Hematopoietic multipotent progenitor cell treated with erythropoietin and hydrocortisone succinate and interleukin-3 and kit ligand, for 6 days (in vitro differentiated cells): Measurements from ENCODE around the gene PIEZO1.

ENCODE experiments used
- DNase-seq: peaks from one replicate; pipeline ENCODE4 v3.0.0-alpha.2; 2015

Gene PIEZO1

GRCh38 chr16:88764913-88765349 lies 20.1 kb downstream of the PIEZO1 start:
- DNase-seq = no peak

- no peak for DNase-seq
Observed at GRCh38 chr16:88764080-88764479, 20.9 kb downstream of the PIEZO1 start.

- no peak for DNase-seq
Observed at GRCh38 chr16:88763502-88764053, 21.4 kb downstream of the PIEZO1 start.

- DNase-seq = no peak
Observed at GRCh38 chr16:88762941-88763340, 22.1 kb downstream of the PIEZO1 start.

DNA sequence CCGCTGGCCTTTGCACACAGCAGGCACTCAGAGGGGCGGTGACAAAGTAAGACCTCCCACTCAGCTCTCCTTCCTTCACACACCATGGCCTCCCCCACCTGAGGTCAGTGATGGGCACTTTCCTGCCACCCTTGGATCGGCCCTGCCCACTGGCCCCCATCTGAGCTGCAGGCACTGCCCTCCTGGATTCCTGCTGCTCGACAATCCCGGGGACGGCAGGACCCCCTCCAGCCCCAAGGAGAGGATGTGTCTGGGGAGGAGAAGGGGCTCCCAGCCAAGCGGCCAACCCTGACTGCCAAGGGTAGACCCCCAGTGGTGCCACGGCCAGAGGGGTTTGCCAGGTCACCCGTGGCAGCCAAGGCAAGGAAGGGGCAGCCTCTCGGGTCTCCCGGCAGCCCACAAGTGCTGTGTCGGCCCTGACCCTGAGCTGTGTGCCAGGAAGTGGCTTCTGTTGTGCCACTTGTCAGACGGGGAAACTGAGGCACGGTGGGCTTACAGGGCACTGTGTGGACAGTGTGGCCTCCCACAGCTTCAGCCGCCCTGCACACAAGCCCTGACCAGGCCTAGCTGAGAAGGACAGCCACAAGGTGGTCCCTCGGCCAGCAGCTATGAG lies 22.7 kb downstream of the PIEZO1 start:
- no peak for DNase-seq

DNA sequence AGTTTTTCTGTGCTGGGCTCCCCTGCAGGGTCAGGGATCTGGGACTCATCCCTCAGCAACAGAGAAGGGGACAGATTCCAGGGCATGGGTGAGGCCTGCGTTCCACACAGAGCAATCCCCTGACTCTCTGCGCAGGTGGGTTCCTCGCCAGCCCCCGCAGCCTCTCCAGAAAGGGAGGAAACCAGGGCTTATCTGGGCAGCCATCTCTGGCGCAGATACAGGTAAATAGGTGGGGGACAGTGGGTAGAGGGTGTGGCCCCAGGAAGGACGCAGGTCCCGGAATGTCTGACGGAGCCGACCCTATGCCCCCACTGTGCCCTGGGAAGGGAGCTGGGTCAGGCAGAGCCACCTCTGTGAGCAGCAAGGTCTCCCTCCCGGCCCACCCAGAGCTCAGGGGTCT lies 23.2 kb downstream of the PIEZO1 start:
- DNase-seq = no peak

DNA sequence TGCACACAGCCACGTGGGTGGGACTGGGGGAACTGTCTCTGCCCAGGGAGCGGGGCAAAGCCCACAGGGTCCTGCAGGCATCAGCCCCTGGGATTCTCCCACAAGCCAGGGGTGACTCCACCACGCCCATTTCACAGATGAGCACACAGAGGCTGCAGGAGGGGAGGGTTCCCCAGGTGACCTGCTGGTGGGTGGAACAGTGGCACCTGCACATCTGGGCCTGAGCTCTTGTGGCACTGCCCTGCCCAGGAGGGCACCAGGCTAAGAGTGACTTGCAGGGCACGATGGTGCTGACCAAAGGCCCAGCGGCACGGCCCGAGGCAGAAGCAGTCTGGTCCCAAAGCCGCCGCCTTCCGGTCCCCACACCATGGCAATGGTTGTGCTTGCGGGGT lies 23.9 kb downstream of the PIEZO1 start:
- no peak for DNase-seq

DNA sequence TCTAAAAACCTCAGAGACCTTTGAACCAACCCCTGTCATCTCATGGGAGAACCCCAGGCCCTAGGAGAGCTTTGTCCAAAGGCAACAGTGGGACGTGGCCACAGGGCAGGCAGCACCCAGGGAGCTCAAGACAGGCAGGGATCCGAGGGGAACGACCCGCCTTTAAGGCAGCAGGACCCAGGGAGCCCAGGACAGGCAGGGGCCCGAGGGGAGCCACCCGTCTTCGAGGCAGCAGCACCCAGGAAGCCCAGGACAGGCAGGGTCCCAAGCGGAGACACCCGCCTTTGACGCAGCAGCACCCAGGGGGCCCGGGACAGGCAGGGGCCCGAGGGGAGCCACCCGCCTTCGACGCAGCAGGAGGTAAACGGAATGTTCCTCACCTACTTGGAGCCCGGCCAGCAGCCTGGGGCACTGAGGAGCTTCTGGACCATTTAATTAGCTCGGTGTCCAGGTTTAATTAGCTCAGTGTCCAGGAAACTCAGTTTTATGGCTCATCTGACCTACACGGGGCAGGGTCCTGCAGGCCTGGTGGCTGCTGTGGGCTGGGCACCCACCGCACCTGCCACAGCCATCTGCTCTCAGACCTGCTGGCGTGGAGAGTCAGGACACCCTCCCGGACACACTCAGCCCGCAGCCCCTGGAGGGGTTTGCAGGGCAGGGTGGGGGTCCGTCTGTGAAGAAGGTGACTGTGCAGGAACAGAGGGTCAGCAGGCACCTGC lies 24.4 kb downstream of the PIEZO1 start:
- DNase-seq = no peak

- DNase-seq = no peak
Observed at GRCh38 chr16:88759976-88760350, 25.1 kb downstream of the PIEZO1 start.

DNA sequence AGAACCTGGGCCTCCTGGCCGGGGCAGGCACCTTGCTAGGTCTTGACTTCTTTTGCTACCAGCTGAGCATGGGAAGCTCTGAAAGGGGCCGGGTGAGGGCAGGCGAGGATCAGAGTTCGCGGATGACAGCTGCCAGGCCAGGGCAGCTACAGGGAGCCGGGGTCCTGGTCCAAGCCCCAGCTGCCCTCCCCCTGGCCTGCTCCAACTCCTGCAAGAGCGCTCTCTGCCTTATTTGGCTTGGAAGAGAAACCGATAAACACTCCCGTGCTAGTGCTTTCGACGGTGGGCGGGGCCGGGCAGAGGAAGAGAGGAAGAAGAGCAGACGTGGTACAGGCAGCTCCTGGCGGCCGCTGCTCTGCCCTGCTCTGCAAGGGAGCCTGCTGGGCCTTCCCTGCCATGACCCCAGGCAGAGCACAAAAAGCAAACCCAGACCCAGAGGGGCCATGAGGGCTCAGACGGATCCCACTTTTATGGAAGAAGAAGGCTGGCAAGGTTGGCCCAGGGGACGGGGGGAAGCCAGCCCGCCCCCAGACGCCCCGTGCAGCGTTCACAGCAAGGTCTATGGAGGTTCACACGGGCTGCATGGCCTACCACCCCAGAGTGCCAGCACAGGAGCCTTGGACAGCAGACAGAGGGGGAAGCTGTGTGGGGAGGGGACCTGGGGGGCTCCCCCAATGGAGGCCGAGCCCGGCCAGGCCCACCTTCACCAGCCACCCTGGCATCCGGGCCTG lies 25.6 kb downstream of the PIEZO1 start:
- peak; percentile 58 for DNase-seq

DNA sequence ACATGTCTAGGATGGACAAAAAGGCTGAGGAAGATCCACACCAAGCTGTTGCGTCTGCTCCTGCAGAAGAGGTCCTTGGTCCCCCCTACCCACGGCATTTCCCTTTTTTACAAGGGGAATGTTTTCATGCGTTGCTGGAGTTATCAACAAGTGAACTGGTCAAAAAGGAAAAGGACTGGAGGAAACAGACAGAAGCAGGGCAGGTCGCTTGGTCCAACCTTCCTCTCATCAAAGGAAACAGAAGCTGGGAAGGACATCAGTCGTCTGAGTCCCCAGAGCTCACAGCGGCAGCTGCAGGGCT lies 26.1 kb downstream of the PIEZO1 start:
- no peak for DNase-seq

GRCh38 chr16:88758227-88758943 lies 26.6 kb downstream of the PIEZO1 start:
- DNase-seq = no peak

DNA sequence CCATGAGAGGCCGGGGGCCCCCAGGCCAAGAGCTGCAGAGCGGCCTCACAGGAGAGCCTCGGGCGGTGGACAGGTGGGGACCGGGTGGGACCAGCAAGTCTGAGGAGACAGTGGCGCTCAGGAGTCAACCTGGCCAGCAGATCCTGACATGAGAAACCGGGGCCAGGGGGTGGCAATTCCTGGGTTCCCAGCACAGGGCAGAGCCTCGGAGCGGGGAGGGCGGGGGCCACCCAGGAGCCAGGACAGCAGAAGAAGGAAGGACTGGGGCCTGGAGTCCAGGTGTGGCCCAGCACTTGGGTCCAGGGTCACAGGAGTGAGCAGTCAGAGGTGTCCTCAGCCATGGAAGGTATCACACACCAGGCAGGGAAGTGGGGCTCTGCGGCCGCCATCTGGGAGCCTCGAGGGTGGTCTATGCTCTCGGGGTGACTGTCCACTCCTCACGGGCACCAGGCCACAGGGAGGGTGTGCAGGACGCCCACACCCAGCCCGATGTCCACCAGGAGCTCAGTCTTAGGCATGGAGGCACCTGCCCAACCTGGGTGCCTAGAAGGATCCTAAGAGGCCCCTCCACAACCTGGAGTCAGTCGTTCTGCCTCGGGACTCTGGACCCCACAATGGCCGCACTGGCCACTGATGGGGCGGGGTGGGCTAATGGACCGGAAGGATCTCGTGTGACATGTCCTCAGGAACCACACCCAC lies 29.1 kb downstream of the PIEZO1 start:
- DNase-seq = no peak

DNA sequence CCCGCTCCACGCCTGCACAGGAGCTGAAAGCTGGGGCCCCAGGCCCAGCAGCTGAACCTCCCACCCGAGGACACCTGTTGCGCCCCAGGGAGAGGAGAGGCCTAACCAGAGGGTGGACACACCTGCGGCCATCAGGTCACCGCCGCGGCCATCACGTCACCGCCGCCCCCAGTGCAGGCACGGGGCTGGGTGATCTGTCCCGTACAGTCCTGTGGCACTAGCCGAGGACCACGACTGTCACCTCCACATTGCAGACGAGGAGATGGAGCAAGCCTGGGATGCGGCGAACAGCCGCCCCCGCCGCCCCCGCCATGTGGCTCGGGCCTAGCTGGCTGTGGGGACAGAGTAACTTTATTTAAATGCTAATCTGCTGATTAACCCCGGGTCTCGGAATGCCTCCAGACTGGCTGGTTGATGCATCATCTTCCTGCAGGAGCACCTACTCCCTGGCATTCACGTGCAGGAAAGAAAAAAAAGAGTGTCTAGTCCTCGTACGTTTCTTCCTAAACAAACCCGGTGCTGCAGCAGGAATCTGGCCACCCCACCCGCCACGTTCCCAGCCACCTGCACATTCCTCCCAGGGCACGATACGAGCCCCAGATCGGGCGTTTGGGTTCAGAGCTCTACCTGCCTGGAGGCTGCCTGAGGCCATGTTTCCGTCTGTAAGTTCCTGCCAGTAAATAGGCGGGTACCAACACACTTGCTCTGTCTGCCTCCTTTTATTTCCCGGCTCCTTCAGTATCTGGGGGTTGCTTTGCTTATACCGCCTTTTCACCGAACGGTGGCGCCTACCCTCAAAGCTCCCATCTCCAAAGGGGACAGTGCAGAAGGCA lies 29.9 kb downstream of the PIEZO1 start:
- DNase-seq = peak; percentile 44

- no peak for DNase-seq
Observed at GRCh38 chr16:88754109-88754911, 30.7 kb downstream of the PIEZO1 start.

DNA sequence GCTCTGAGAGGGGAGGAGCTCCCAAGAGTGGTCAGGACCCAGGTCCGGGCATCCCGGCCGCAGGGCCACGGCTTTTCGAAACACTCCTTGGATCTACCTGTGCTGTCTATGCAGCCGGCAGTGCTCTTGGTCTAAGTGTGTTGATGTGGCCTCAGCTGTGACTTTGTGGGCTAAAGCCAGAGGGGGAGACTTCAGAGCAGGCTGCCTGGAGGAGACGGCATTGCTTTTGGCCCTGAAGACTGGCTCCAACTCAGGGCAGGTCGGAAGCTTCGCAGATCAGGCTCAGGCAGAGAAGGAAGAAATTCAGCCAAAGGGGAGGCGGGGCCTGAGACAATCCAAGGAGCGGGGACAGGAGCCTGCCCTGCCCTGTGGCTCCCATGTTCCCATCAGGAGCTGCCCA lies 31.4 kb downstream of the PIEZO1 start:
- DNase-seq = no peak

- no peak for DNase-seq
Observed at GRCh38 chr16:88753191-88753590, 31.8 kb downstream of the PIEZO1 start.

GRCh38 chr16:88752386-88753002 lies 32.5 kb downstream of the PIEZO1 start:
- DNase-seq = no peak

- DNase-seq = no peak
Observed at GRCh38 chr16:88750854-88751253, 34.2 kb downstream of the PIEZO1 start.

DNA sequence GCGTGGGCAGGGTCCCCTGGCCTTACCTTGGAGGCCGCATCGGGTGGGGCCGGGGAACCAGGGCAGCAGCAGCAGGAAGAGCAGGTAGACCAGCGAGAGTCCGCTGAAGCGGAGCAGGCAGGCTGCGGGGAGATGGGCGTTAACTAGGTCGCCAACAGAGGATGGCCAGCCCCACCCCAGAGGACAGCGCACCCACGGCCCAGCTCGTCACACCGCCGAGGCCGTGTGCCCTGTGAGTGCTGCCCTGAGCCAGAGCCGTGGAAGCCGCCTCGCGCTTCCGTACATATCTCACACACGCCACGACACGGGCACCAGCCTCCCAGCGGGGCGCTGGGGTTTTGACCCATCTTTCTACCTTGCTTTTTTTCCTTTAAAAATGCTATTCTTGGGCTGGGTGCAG lies 35.7 kb downstream of the PIEZO1 start:
- no peak for DNase-seq
